Activated CD8-positive, alpha-beta T cell treated with anti-CD3 and anti-CD28 coated beads, Interleukin-2, amount 10 ng/mL, durations not matched to agents 7 days and 5 days (primary cell): ENCODE measurements around the gene MT1HL1. TPM values are rescaled to one million over a fixed set of nuclear protein-coding genes. Genes with fewer than 3 reads are reported as not detected.

Experiments
- ATAC-seq: fragments of 150-1000 bp; cut with Tn5 transposase; one replicate; pipeline ENCODE4 v1.10.0; 2021; ENCODE audit warnings: moderate library complexity
- CTCF ChIA-PET: fragments of 350-600 bp; sonication (Branson Sonifier 250); formaldehyde crosslinking; loops from one replicate; lab custom pipeline; 2021; ENCODE audit warnings: antibody characterized with exemption; lab: Charles Lee
- POLR2A ChIA-PET: fragments of 350-600 bp; sonication (Branson Sonifier 250); formaldehyde crosslinking; loops from one replicate; lab custom pipeline; 2021; ENCODE audit warnings: antibody characterized with exemption; lab: Charles Lee
- DNase-seq: peaks from one replicate; pipeline ENCODE4 v3.0.0-alpha.2; 2020
- H3K27ac Mint-ChIP-seq: one replicate; pipeline ENCODE4 v1.8.0; 2021; ENCODE audit warnings: mild to moderate bottlenecking, mixed read lengths
- H3K27me3 Mint-ChIP-seq: one replicate; pipeline ENCODE4 v1.8.0; 2021; ENCODE audit warnings: low read depth, mixed read lengths
- H3K36me3 Mint-ChIP-seq: one replicate; pipeline ENCODE4 v1.8.0; 2021; ENCODE audit warnings: low read depth, mixed read lengths
- H3K4me1 Mint-ChIP-seq: one replicate; pipeline ENCODE4 v1.8.0; 2021; ENCODE audit warnings: low read depth, mixed read lengths
- H3K4me3 Mint-ChIP-seq: one replicate; pipeline ENCODE4 v1.8.0; 2021; ENCODE audit warnings: mild to moderate bottlenecking, mixed read lengths
- H3K9me3 Mint-ChIP-seq: one replicate; pipeline ENCODE4 v1.8.0; 2022; ENCODE audit warnings: mixed read lengths; ENCODE audit not compliant: insufficient read depth
- total RNA-seq, 2 experiments: library from RNA; stranded (reverse); gene quantifications; one replicate each; pipeline ENCODE4 v1.2.3, GENCODE V29; 2021

Gene MT1HL1
- total RNA-seq, 2 experiments from 2014 or later: not detected

GRCh38 chr1:237038211-237038610 lies 34.0 kb upstream of the MT1HL1 start:
- Mint-ChIP-seq H3K27me3 (peaks cover 26% of the 10 kb centered on the region), H3K27ac (no peak overlapping the region), H3K4me1 (peaks cover 4% of the 10 kb centered on the region), H3K9me3 (no peaks in the 10 kb centered on the region), H3K4me3 (no peak overlapping the region), H3K36me3 (peaks cover 4% of the 10 kb centered on the region)
- CTCF ChIA-PET: no interaction called here
- POLR2A ChIA-PET: no interaction called here
- ATAC-seq (no peak), DNase-seq (no peak)

GRCh38 chr1:237035759-237036158 lies 31.5 kb upstream of the MT1HL1 start:
- no peak for ATAC-seq
- H3K4me1 Mint-ChIP-seq: no peaks in the 10 kb centered on the region
- ChIA-PET POLR2A (no interaction called here), CTCF (no interaction called here)
- H3K27ac Mint-ChIP-seq: no peak overlapping the region
- peaks cover 9% of the 10 kb centered on the region for H3K27me3 Mint-ChIP-seq
- H3K4me3 Mint-ChIP-seq: no peak overlapping the region
- H3K36me3 Mint-ChIP-seq: no peaks in the 10 kb centered on the region
- DNase-seq: no peak
- no peaks in the 10 kb centered on the region for H3K9me3 Mint-ChIP-seq

GRCh38 chr1:237033804-237034203 lies 29.6 kb upstream of the MT1HL1 start:
- Mint-ChIP-seq H3K27me3 (peaks cover 4% of the 10 kb centered on the region), H3K4me3 (no peak overlapping the region), H3K36me3 (no peaks in the 10 kb centered on the region), H3K27ac (no peak overlapping the region), H3K4me1 (no peaks in the 10 kb centered on the region), H3K9me3 (no peaks in the 10 kb centered on the region)
- ATAC-seq: no peak
- ChIA-PET POLR2A (no interaction called here), CTCF (no interaction called here)
- no peak for DNase-seq

GRCh38 chr1:237033061-237033460 lies 28.8 kb upstream of the MT1HL1 start:
- H3K9me3 Mint-ChIP-seq: no peaks in the 10 kb centered on the region
- ChIA-PET POLR2A (no interaction called here), CTCF (no interaction called here)
- DNase-seq (no peak), ATAC-seq (no peak)
- H3K27ac Mint-ChIP-seq: no peak overlapping the region
- H3K4me1 Mint-ChIP-seq: no peaks in the 10 kb centered on the region
- H3K4me3 Mint-ChIP-seq: no peak overlapping the region
- no peaks in the 10 kb centered on the region for H3K36me3 Mint-ChIP-seq
- H3K27me3 Mint-ChIP-seq: peaks cover 4% of the 10 kb centered on the region

- Mint-ChIP-seq H3K4me1 (no peaks in the 10 kb centered on the region), H3K9me3 (no peaks in the 10 kb centered on the region), H3K27ac (no peak overlapping the region), H3K36me3 (no peaks in the 10 kb centered on the region), H3K27me3 (peaks cover 4% of the 10 kb centered on the region), H3K4me3 (no peak overlapping the region)
- DNase-seq (no peak), ATAC-seq (no peak)
- CTCF ChIA-PET: no interaction called here
- POLR2A ChIA-PET: no interaction called here
Observed at GRCh38 chr1:237032029-237032428, 27.8 kb upstream of the MT1HL1 start.

GRCh38 chr1:237031480-237031879 lies 27.2 kb upstream of the MT1HL1 start:
- no peaks in the 10 kb centered on the region for H3K4me1 Mint-ChIP-seq
- no peak for ATAC-seq
- H3K36me3 Mint-ChIP-seq: no peaks in the 10 kb centered on the region
- no peak overlapping the region for H3K27ac Mint-ChIP-seq
- H3K4me3 Mint-ChIP-seq: no peak overlapping the region
- ChIA-PET POLR2A (no interaction called here), CTCF (no interaction called here)
- no peak for DNase-seq
- peaks cover 4% of the 10 kb centered on the region for H3K27me3 Mint-ChIP-seq
- H3K9me3 Mint-ChIP-seq: no peaks in the 10 kb centered on the region

- Mint-ChIP-seq H3K4me3 (no peak overlapping the region), H3K9me3 (peaks cover 5% of the 10 kb centered on the region), H3K4me1 (no peaks in the 10 kb centered on the region), H3K27ac (no peak overlapping the region), H3K27me3 (peaks cover 4% of the 10 kb centered on the region), H3K36me3 (peaks cover 2% of the 10 kb centered on the region)
- CTCF ChIA-PET: no interaction called here
- no peak for ATAC-seq
- DNase-seq: no peak
- POLR2A ChIA-PET: no interaction called here
Observed at GRCh38 chr1:237029850-237030535, 25.8 kb upstream of the MT1HL1 start.

GRCh38 chr1:237029240-237029639 lies 25.0 kb upstream of the MT1HL1 start:
- Mint-ChIP-seq H3K27me3 (no peaks in the 10 kb centered on the region), H3K4me3 (no peak overlapping the region), H3K9me3 (peaks cover 5% of the 10 kb centered on the region), H3K27ac (no peak overlapping the region), H3K4me1 (no peaks in the 10 kb centered on the region), H3K36me3 (peaks cover 2% of the 10 kb centered on the region)
- DNase-seq (no peak), ATAC-seq (no peak)
- ChIA-PET POLR2A (no interaction called here), CTCF (no interaction called here)

- H3K27ac Mint-ChIP-seq: no peak overlapping the region
- peaks cover 2% of the 10 kb centered on the region for H3K36me3 Mint-ChIP-seq
- DNase-seq: no peak
- POLR2A ChIA-PET: no interaction called here
- H3K4me3 Mint-ChIP-seq: no peak overlapping the region
- H3K27me3 Mint-ChIP-seq: no peaks in the 10 kb centered on the region
- CTCF ChIA-PET: no interaction called here
- ATAC-seq: no peak
- H3K4me1 Mint-ChIP-seq: no peaks in the 10 kb centered on the region
- peaks cover 5% of the 10 kb centered on the region for H3K9me3 Mint-ChIP-seq
Observed at GRCh38 chr1:237025358-237026074, 21.3 kb upstream of the MT1HL1 start.

GRCh38 chr1:237018896-237019295 lies 14.7 kb upstream of the MT1HL1 start:
- ATAC-seq (no peak), DNase-seq (no peak)
- Mint-ChIP-seq H3K36me3 (no peaks in the 10 kb centered on the region), H3K4me3 (no peak overlapping the region), H3K27me3 (no peaks in the 10 kb centered on the region), H3K27ac (no peak overlapping the region), H3K4me1 (no peaks in the 10 kb centered on the region), H3K9me3 (no peaks in the 10 kb centered on the region)
- POLR2A ChIA-PET: no interaction called here
- CTCF ChIA-PET: no interaction called here

- H3K9me3 Mint-ChIP-seq: no peaks in the 10 kb centered on the region
- no peaks in the 10 kb centered on the region for H3K27me3 Mint-ChIP-seq
- no peak overlapping the region for H3K27ac Mint-ChIP-seq
- CTCF ChIA-PET: no interaction called here
- no peaks in the 10 kb centered on the region for H3K36me3 Mint-ChIP-seq
- no peak for DNase-seq
- POLR2A ChIA-PET: no interaction called here
- no peak for ATAC-seq
- H3K4me1 Mint-ChIP-seq: no peaks in the 10 kb centered on the region
- no peak overlapping the region for H3K4me3 Mint-ChIP-seq
Observed at GRCh38 chr1:237016626-237017025, 12.4 kb upstream of the MT1HL1 start.

- H3K4me3 Mint-ChIP-seq: no peak overlapping the region
- H3K36me3 Mint-ChIP-seq: no peaks in the 10 kb centered on the region
- no peak overlapping the region for H3K27ac Mint-ChIP-seq
- no peak for ATAC-seq
- no peak for DNase-seq
- H3K9me3 Mint-ChIP-seq: no peaks in the 10 kb centered on the region
- CTCF ChIA-PET: no interaction called here
- H3K27me3 Mint-ChIP-seq: no peaks in the 10 kb centered on the region
- H3K4me1 Mint-ChIP-seq: no peaks in the 10 kb centered on the region
- POLR2A ChIA-PET: no interaction called here
Observed at GRCh38 chr1:237013608-237014007, 9.4 kb upstream of the MT1HL1 start.
